Transverse colon (tissue), 3 donors: Measurements from ENCODE around the gene NXPE3.

ENCODE experiments used
- CTCF ChIP-seq, 5 experiments: fragments of 200-600 bp in 3 of 5; fragments of 450-650 bp in 2 of 5; sonication (generic) in 3 of 5; IDR thresholded peaks; 1 replicate in 2 of 5; 2 replicates in 3 of 5; pipeline ENCODE4 v1.5.1; 2016 to 2017; ENCODE audit warnings: antibody characterized with exemption in 5 of 5, inconsistent platforms in 3 of 5, mild to moderate bottlenecking in 2 of 5, moderate library complexity in 1 of 5
- EP300 ChIP-seq: sonication (generic); formaldehyde crosslinking; IDR thresholded peaks from one replicate; pipeline ENCODE4 v1.6.1; 2017; ENCODE audit warnings: antibody characterized with exemption, low read depth
- POLR2A ChIP-seq: fragments of 450-650 bp; IDR thresholded peaks from one replicate; pipeline ENCODE4 v1.6.1; 2016; ENCODE audit warnings: antibody characterized with exemption, mild to moderate bottlenecking, moderate library complexity

DNA sequence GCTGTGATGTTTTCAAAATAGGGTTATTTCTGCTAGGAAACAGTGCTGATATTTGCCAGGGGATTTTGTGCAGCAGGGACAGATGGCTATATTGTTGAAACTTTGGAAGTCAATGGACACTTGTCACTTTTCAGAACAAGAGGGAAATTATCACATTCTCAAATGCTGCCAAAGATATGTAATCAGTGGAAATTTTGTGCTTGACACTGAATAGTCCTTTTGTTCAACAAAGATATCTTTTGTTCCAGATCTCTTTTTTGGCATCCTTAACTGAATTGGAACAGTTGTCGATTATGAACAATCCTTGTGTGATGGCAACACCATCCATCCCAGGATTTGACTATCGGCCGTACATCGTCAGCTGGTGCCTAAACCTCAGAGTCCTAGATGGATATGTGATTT lies 46.8 kb upstream of the NXPE3 start:
- TF ChIP-seq POLR2A (no peak), CTCF (IDR thresholded peaks at IDR 0.05) (no peak), EP300 (no peak)
